Keratinocyte (primary cell): ENCODE data around the gene LRBA.

Experiments used
- CTCF ChIP-seq, 3 experiments: IDR thresholded peaks in 1 of 3; conservative IDR thresholded peaks in 1 of 3; optimal IDR thresholded peaks in 1 of 3; 2 replicates in 2 of 3; 3 replicates in 1 of 3; pipeline versions ENCODE3 to v1.5.1; 2011; ENCODE audit warnings: low read length in 3 of 3, mild to moderate bottlenecking in 3 of 3, moderate library complexity in 2 of 3, control low read depth in 1 of 3, inconsistent platforms in 1 of 3; ENCODE audit not compliant: insufficient read depth in 2 of 3; ENCODE audit errors: extremely low read depth in 1 of 3
- EZH2 ChIP-seq: IDR thresholded peaks from one replicate; pipeline ENCODE4 v1.6.1; 2012; ENCODE audit warnings: inconsistent platforms, mild to moderate bottlenecking, low read length, moderate library complexity

GRCh38 chr4:151048913-151049312 is 33.8 kb upstream of the LRBA start:
- TF ChIP-seq EZH2 (no peak), CTCF (optimal IDR thresholded peaks at IDR 0.05 in 1 of 3, IDR thresholded peaks at IDR 0.05 in 1 of 3, conservative IDR thresholded peaks at IDR 0.05 in 1 of 3; ENCODE audit: extremely low read depth in 1 of 3, insufficient read depth in 2 of 3, low read length in 3 of 3) (no peak)
